IMR-90 (cell line): ENCODE data around the gene AUTS2. TPM values are rescaled to one million over a fixed set of nuclear protein-coding genes. Genes with fewer than 3 reads are reported as not detected.

Experiments
- ATAC-seq: fragments of 200-7000 bp; cut with Tn5 transposase; 2 replicates; pipeline ENCODE4 v1.9.1; 2020; ENCODE audit warnings: low read depth, mild to moderate bottlenecking, moderate library complexity
- BruUV-seq: library from RNA; stranded (reverse); fragments of 400-500 nt; replicated peaks from 2 replicates; lab custom pipeline; 2021; lab: Mats Ljungman, UMichigan
- CTCF ChIA-PET: fragments of 300-600 bp; formaldehyde crosslinking; extraction: SDS; loops from one replicate; lab custom pipeline; 2021; ENCODE audit warnings: antibody characterized with exemption; lab: Yijun Ruan, JAX
- POLR2A ChIA-PET: fragments of 300-600 bp; sonication (Branson Sonifier 250); formaldehyde crosslinking; loops from one replicate; lab custom pipeline; 2022; ENCODE audit warnings: antibody characterized with exemption; ENCODE audit not compliant: unreplicated experiment; lab: Charles Lee
- DNase-seq: peaks from one replicate; pipeline ENCODE4 v3.0.0; 2013
- H2AFZ ChIP-seq: replicated peaks from 2 replicates; pipeline ENCODE3; 2013; ENCODE audit warnings: low read length, mild to moderate bottlenecking; ENCODE audit not compliant: poor library complexity
- H2AK5ac ChIP-seq: 2 replicates; pipeline ENCODE4 v1.6.1; 2013; ENCODE audit warnings: low read depth, low read length, inconsistent platforms
- H2AK9ac ChIP-seq: replicated peaks from 2 replicates; pipeline ENCODE3; 2013; ENCODE audit warnings: mild to moderate bottlenecking, low read depth, low read length, moderate library complexity; ENCODE audit not compliant: poor library complexity
- H2BK120ac ChIP-seq: 2 replicates; pipeline ENCODE4 v1.6.1; 2013; ENCODE audit warnings: low read depth, low read length, inconsistent platforms
- H2BK15ac ChIP-seq: 3 replicates; pipeline ENCODE4 v1.6.1; 2013; ENCODE audit warnings: low read depth, low read length, inconsistent platforms
- H2BK20ac ChIP-seq: 2 replicates; pipeline ENCODE4 v1.6.1; 2013; ENCODE audit warnings: low read depth, mild to moderate bottlenecking, inconsistent platforms, low read length, moderate library complexity
- H2BK5ac ChIP-seq: 2 replicates; pipeline ENCODE4 v1.6.1; 2013; ENCODE audit warnings: mild to moderate bottlenecking, low read depth, low read length, inconsistent platforms; ENCODE audit not compliant: poor library complexity, severe bottlenecking
- H3K14ac ChIP-seq: replicated peaks from 2 replicates; pipeline ENCODE4 v1.6.1; 2013; ENCODE audit warnings: low read depth, low read length, inconsistent platforms
- H3K18ac ChIP-seq: 2 replicates; pipeline ENCODE4 v1.6.1; 2013; ENCODE audit warnings: low read depth, low read length, control low read depth
- H3K23ac ChIP-seq: 2 replicates; pipeline ENCODE4 v1.6.1; 2013; ENCODE audit warnings: low read depth, low read length, inconsistent platforms
- H3K27ac ChIP-seq: 2 replicates; pipeline ENCODE4 v1.5.1; 2013; ENCODE audit warnings: mild to moderate bottlenecking, control low read depth, low read length; ENCODE audit not compliant: insufficient read depth
- H3K27me3 ChIP-seq: 2 replicates; pipeline ENCODE4 v1.6.1; 2013; ENCODE audit warnings: low read length; ENCODE audit not compliant: control insufficient read depth, insufficient read depth
- H3K36me3 ChIP-seq: 2 replicates; pipeline ENCODE4 v1.6.1; 2013; ENCODE audit warnings: low read length, mixed read lengths; ENCODE audit not compliant: control insufficient read depth, insufficient read depth
- H3K4ac ChIP-seq: 2 replicates; pipeline ENCODE4 v1.6.1; 2013; ENCODE audit warnings: low read depth, low read length, inconsistent platforms
- H3K4me1 ChIP-seq: 2 replicates; pipeline ENCODE4 v1.6.1; 2013; ENCODE audit warnings: low read length, mixed read lengths; ENCODE audit not compliant: control insufficient read depth, insufficient read depth
- H3K4me2 ChIP-seq: 2 replicates; pipeline ENCODE4 v1.6.1; 2013; ENCODE audit warnings: low read depth, mild to moderate bottlenecking, control low read depth, low read length, moderate library complexity
- H3K4me3 ChIP-seq: 2 replicates; pipeline ENCODE4 v1.5.1; 2013; ENCODE audit warnings: low read depth, mild to moderate bottlenecking, control low read depth, low read length, moderate library complexity; ENCODE audit not compliant: insufficient read depth
- H3K56ac ChIP-seq: 2 replicates; pipeline ENCODE4 v1.6.1; 2013; ENCODE audit warnings: low read length, inconsistent platforms; ENCODE audit not compliant: insufficient read depth; ENCODE audit errors: extremely low read depth
- H3K79me1 ChIP-seq, 2 experiments: 2 replicates each; pipeline ENCODE4 v1.6.1; 2013; ENCODE audit warnings: low read length in 2 of 2, inconsistent platforms in 1 of 2, low read depth in 1 of 2
- H3K9ac ChIP-seq: 2 replicates; pipeline ENCODE4 v1.6.1; 2013; ENCODE audit warnings: low read depth, low read length, control low read depth
- H3K9me1 ChIP-seq: 2 replicates; pipeline ENCODE4 v1.6.1; 2013; ENCODE audit warnings: low read length, inconsistent platforms; ENCODE audit not compliant: insufficient read depth
- H3K9me3 ChIP-seq: 2 replicates; pipeline ENCODE4 v1.6.1; 2013; ENCODE audit warnings: low read length; ENCODE audit not compliant: control insufficient read depth, insufficient read depth
- H4K20me1 ChIP-seq: 2 replicates; pipeline ENCODE4 v1.6.1; 2013; ENCODE audit warnings: low read length, inconsistent platforms; ENCODE audit not compliant: insufficient read depth
- H4K5ac ChIP-seq: 2 replicates; pipeline ENCODE4 v1.6.1; 2013; ENCODE audit warnings: mild to moderate bottlenecking, low read depth, low read length, control low read depth
- H4K8ac ChIP-seq, 2 experiments: 2 replicates each; pipeline ENCODE4 v1.6.1; 2013; ENCODE audit warnings: low read depth in 2 of 2, low read length in 2 of 2, control low read depth in 1 of 2, inconsistent platforms in 1 of 2
- H4K91ac ChIP-seq: 2 replicates; pipeline ENCODE4 v1.6.1; 2013; ENCODE audit warnings: low read depth, low read length, inconsistent platforms; ENCODE audit not compliant: insufficient read depth
- BHLHE40 ChIP-seq: fragments of 150-350 bp; IDR thresholded peaks from 2 replicates; pipeline ENCODE4 v1.6.1; 2016; ENCODE audit warnings: mild to moderate bottlenecking, low read depth, low read length
- CHD1 ChIP-seq: IDR thresholded peaks from 2 replicates; pipeline ENCODE4 v1.6.1; 2012; ENCODE audit warnings: low read depth, low read length, improper control_type of control experiment
- ELK1 ChIP-seq: fragments of 150-350 bp; IDR thresholded peaks from 2 replicates; pipeline ENCODE4 v1.6.1; 2016; ENCODE audit warnings: low read depth, mild to moderate bottlenecking, low read length, moderate library complexity, borderline replicate concordance
- MAFK ChIP-seq: IDR thresholded peaks from 2 replicates; pipeline ENCODE4 v1.6.1; 2012; ENCODE audit warnings: low read depth, low read length, improper control_type of control experiment
- MAZ ChIP-seq: IDR thresholded peaks from 2 replicates; pipeline ENCODE4 v1.6.1; 2012; ENCODE audit warnings: low read depth, mild to moderate bottlenecking, low read length, improper control_type of control experiment, moderate library complexity, borderline replicate concordance
- NFE2L2 ChIP-seq: fragments of 150-350 bp; IDR thresholded peaks from 2 replicates; pipeline ENCODE4 v1.6.1; 2016; ENCODE audit warnings: low read depth, mild to moderate bottlenecking, low read length
- POLR2A ChIP-seq: IDR thresholded peaks from 2 replicates; pipeline ENCODE4 v1.6.1; 2012; ENCODE audit warnings: mild to moderate bottlenecking, low read depth, low read length
- RAD21 ChIP-seq: IDR thresholded peaks from 2 replicates; pipeline ENCODE4 v1.6.1; 2012; ENCODE audit warnings: low read length, improper control_type of control experiment
- RCOR1 ChIP-seq: IDR thresholded peaks from 2 replicates; pipeline ENCODE4 v1.6.1; 2012; ENCODE audit warnings: mild to moderate bottlenecking, low read length, improper control_type of control experiment; ENCODE audit not compliant: insufficient replicate concordance
- SMC3 ChIP-seq: fragments of 150-350 bp; IDR thresholded peaks from 2 replicates; pipeline ENCODE4 v1.6.1; 2016; ENCODE audit warnings: low read depth, mild to moderate bottlenecking, antibody characterized with exemption, low read length, moderate library complexity
- WGBS, 2 experiments: methylation state at CpG; one replicate each; pipeline versions ENCODE4 v1.1.5 to v1.1.7; 2013; ENCODE audit warnings: missing lambda C conversion rate in 2 of 2; ENCODE audit not compliant: insufficient read length in 1 of 2; ENCODE audit errors: extremely low coverage in 2 of 2; 5-methylcytosine and 5-hydroxymethylcytosine counted together
- dilution Hi-C: fragments of 300-500 bp; cut with HindIII; formaldehyde crosslinking; loops from one replicate; pipeline ENCODE4 v1.14.3; 2018; ENCODE audit warnings: low sequenced_read_pairs; ENCODE audit not compliant: unreplicated experiment
- in situ Hi-C: fragments of 300-500 bp; cut with MboI; formaldehyde crosslinking; loops from 3 replicates; pipeline ENCODE4 v1.14.3; 2019; ENCODE audit warnings: low sequenced_read_pairs, inconsistent platforms, mixed read lengths
- intact Hi-C: fragments of 100-400 bp; cut with micrococcal nuclease; formaldehyde crosslinking; loops from 2 replicates; pipeline ENCODE4 v1.10.0; 2022
- polyA plus RNA-seq, 3 experiments: library from polyadenylated mRNA; depleted of rRNA; stranded (reverse); fragments of >200 nt; gene quantifications; 2 replicates each; pipeline ENCODE4 v1.2.3, GENCODE V29; 2012; ENCODE audit warnings: low replicate concordance in 1 of 3
- total RNA-seq: library from RNA; depleted of rRNA; stranded (reverse); fragments of >200 nt; gene quantifications from 2 replicates; pipeline ENCODE4 v1.2.3, GENCODE V29; 2012
- TF ChIP-seq, protein P1 (sequence below): conservative IDR thresholded peaks from 2 replicates; pipeline ENCODE4 v1.5.1; 2012; ENCODE audit warnings: mild to moderate bottlenecking, low read depth, low read length, improper control_type of control experiment

The AUTS2 gene
- total and polyA plus RNA-seq, 2 of the 4 experiments (the other 2 are of a cell fraction): 0.90 to 3.0 TPM

DNA sequence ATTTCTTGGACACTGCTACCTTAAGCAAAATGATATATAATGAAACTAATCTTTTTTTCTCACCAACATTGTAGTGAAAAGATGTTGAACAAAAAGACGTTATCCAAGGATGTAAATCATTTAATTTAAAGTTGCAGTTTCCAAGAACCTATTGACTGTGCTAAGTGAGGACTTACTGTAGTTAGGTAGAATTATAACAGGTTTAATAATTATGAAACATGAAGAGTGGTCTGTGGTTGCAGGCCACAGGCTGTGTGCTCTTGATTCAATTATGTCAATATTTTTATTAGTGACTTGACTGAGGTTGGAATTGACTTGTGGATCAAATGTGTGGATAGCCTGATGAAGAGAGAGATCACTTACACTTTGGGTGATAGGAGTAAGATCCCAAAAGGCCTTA lies 478.1 kb downstream of the AUTS2 start:
- Histone ChIP-seq H2BK15ac (no peak overlapping the region), H3K27me3 (no peaks in the 10 kb centered on the region), H3K9ac (no peak overlapping the region), H3K4me3 (no peak overlapping the region), H4K5ac (no peak overlapping the region), H3K14ac (no peak overlapping the region), H3K27ac (no peak overlapping the region), H3K4me1 (no peaks in the 10 kb centered on the region), H2AK5ac (no peak overlapping the region), H3K4me2 (no peak overlapping the region), H4K20me1 (no peaks in the 10 kb centered on the region), H3K4ac (no peak overlapping the region), H3K18ac (no peak overlapping the region), H2BK5ac (no peak overlapping the region), H3K9me3 (no peaks in the 10 kb centered on the region), H2BK120ac (no peak overlapping the region), H3K9me1 (no peaks in the 10 kb centered on the region), H3K56ac (no peak overlapping the region), H2AFZ (no peak overlapping the region), H4K8ac (no peak overlapping the region), H3K23ac (no peak overlapping the region), H2AK9ac (no peak overlapping the region), H3K79me1 (no peaks in the 10 kb centered on the region), H3K36me3 (no peaks in the 10 kb centered on the region), H4K91ac (no peak overlapping the region), H2BK20ac (no peak overlapping the region)
- ATAC-seq (no peak), DNase-seq (no peak)
- POLR2A ChIA-PET: no interaction called here
- in situ Hi-C loops (no loop called here), dilution Hi-C loops (no loop called here), intact Hi-C loops (no loop called here)
- no TSS peak for BruUV-seq
- no CpG with 5 or more reads among the region's 1 CpG for WGBS, 2 experiments
- TF ChIP-seq RCOR1: no peak
- TF ChIP-seq POLR2A: no peak
- no peak for TF ChIP-seq SMC3
- no peak for TF ChIP-seq RAD21
- no peak for TF ChIP-seq MAFK
- no peak for TF ChIP-seq ELK1
- no peak for TF ChIP-seq NFE2L2
- TF ChIP-seq BHLHE40: no peak
- TF ChIP-seq, protein P1, sequence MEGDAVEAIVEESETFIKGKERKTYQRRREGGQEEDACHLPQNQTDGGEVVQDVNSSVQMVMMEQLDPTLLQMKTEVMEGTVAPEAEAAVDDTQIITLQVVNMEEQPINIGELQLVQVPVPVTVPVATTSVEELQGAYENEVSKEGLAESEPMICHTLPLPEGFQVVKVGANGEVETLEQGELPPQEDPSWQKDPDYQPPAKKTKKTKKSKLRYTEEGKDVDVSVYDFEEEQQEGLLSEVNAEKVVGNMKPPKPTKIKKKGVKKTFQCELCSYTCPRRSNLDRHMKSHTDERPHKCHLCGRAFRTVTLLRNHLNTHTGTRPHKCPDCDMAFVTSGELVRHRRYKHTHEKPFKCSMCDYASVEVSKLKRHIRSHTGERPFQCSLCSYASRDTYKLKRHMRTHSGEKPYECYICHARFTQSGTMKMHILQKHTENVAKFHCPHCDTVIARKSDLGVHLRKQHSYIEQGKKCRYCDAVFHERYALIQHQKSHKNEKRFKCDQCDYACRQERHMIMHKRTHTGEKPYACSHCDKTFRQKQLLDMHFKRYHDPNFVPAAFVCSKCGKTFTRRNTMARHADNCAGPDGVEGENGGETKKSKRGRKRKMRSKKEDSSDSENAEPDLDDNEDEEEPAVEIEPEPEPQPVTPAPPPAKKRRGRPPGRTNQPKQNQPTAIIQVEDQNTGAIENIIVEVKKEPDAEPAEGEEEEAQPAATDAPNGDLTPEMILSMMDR: no peak
- TF ChIP-seq CHD1: no peak
- TF ChIP-seq MAZ: no peak
- CTCF ChIA-PET: no interaction called here
